Inferior parietal cortex (tissue), 1 donor: Measurements from ENCODE around the gene FITM1.

Source experiments
- DNase-seq: peaks from one replicate; pipeline ENCODE4 v3.0.0-alpha.2; 2016; ENCODE audit errors: extremely low spot score

The FITM1 gene

GRCh38 chr14:24139272-24139934 is 8.9 kb downstream of the FITM1 start:
- no peak for DNase-seq

- DNase-seq = peak; percentile 99
Observed at GRCh38 chr14:24141097-24141880, 10.8 kb downstream of the FITM1 start, which contains the start of gene EMC9. TSS of gene EMC9 (minus strand) at chr14:24141591. CDS start at chr14:24141304, 287 bp downstream.

DNA sequence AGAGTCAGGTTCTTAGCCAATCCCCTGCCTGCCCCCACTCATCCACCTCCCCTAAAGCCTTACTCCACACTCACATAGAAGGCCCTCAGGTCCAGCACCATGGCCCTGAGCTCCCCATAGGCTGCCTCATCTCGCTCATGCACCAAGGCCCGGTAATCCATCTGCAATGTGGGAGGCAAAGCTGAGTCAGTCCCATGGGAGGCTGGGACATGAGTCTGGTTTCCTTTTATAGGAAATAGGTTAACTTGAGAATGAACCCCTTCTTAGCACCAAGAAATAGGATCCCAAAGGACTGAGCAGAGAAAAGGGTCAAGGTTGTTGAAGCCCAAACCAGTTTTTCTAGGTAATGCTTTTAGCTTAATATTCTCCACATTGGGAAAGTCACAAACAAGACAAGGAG is 13.1 kb downstream of the FITM1 start:
- DNase-seq = no peak

DNA sequence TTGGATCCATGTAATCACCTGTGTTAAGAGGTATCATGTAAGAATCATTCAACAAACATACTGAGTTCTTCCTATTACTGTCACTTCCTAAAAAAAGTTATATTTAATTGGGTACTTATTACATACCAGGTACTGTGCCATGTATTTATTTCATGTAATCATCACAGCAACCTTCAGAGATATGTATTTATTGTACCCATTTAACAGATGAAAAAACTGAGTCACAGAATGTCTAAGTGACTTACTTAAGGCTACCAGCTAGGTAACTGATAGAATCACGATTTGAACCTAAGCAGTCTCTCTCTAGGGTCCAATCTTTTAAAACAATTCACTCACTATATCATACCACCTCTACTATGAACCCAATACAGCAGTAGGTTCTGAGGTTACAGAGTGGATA is 14.0 kb downstream of the FITM1 start:
- no peak for DNase-seq

DNA sequence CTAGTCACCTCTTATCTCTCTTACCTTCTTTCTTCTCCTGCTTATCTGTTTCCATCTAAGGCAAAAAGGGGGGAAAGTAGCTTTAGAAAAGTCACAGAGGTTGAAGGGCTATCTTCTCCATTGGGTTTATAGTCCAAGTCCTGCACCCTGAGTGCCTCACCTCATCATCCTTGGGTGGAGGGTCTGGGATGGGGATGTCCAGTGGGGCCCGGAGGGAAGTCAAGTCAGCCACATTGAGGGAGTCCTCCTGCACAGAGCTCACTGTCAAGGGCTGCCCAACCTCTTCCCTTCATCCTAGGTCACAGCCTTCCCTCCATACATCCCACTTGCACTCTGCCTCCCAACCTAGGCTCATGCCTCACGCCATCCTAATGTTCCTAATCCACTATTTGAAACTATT is 14.8 kb downstream of the FITM1 start:
- DNase-seq = no peak

DNA sequence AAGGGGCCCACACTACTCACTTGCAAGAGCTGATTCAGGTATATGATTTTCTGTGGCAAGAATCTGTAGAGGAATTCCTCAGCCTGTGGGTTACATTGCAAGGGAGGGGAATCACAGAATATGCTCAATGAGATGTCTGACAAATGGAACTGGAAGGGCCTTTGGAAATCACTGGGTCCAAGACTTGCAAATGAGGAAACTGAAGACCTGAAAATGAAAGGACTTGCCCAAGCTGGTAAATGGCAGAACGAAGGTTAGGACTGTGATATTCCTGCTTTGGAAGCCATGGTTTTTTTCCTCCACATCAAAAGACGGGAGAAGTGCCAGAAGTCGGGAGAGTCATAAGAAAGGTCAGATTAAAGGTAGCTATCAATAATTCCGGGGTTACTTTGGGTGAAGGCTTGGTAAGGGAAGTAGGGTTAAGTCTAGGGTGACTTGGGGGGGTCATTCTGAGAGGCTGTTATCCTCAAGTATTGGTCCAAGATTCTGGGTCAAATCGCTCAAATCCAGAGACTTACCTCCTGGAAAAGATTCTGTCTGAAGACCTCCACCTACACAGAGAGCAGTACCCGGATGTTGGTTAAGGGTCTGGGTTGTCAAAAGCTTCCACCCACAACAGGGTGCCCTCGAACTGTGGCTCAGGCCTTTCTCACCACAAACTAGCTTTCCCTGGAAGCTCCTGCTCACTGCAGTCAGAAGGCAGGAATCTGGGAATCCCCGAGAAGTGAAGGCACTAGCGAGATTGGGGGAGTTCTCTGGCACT is 15.4 kb downstream of the FITM1 start:
- DNase-seq = no peak

DNA sequence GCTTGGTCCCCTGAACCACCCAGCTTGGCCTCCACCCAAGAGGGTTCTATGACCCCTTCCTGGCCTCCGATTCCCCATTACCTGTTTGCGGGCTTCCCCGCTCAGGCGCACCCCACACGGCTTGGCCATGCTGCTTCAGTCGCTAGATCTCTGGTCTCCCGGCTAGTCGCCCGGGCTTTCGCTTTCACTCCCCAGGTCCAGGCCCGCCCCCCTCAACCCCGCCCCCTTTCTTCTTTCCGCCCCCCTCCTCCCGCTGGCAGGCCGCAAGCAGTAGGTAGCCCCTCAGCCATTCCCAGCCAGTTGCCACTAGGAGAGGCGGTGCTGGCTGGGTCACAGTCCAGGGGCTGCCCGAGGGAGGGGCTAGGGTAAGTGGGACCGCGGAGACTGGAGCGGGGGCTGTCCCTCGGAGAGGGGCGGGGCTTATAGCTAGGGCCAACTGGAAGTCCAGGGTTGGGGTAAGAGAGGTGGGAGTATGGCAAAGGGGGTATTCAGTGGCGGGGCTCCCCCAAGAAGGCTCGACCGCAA is 16.1 kb downstream of the FITM1 start, which contains the start of gene PSME2:
Gene PSME2 (minus strand): TSS at position 158 of the 525 bp plus-strand sequence. CDS start 29 bp downstream, at position 129.
- DNase-seq = peak; percentile 67

DNA sequence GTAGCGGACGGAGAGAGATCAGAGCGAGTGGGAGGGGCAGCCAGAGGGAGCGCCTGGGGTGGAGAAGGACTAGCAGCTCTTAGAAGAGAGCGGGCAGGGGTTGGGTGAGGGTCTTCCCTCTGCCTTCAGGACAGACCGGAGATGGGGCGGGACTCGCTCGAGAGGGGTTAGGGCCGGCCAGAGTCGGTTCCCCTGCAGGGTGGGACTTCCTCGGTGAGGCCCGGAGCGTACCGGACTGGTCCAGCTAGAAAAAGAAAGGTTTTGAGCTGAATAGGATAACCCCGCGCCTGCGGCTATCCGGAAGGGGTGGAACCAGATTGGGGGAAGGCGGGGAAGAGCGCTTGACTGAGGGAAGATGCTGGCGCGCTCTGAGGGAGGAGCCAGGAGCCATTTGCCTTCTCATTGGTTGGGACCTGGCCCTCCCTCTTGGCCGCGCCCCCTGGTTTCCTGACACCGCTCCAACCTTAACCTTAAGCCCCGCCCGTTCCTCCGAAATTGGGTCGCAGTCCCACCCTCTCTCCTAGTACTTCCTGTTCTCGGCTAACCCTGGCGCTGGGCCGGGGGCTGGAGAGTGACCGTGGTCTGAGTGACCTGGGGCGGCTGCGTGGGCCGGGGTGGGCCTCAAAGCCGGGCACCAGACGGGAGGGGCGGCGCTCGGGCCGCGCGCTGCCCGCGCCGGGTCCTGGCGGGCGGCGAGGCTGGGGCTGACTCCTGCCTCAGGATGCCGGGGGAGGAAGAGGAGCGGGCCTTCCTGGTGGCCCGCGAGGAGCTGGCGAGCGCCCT is 16.7 kb downstream of the FITM1 start, which contains the start of gene RNF31:
Gene RNF31 (plus strand): TSS at position 521 of the 783 bp plus-strand sequence. CDS start 201 bp downstream, at position 722.
- DNase-seq = peak; percentile 97

- no peak for DNase-seq
Observed at GRCh38 chr14:24147761-24148428, 17.4 kb downstream of the FITM1 start.

DNA sequence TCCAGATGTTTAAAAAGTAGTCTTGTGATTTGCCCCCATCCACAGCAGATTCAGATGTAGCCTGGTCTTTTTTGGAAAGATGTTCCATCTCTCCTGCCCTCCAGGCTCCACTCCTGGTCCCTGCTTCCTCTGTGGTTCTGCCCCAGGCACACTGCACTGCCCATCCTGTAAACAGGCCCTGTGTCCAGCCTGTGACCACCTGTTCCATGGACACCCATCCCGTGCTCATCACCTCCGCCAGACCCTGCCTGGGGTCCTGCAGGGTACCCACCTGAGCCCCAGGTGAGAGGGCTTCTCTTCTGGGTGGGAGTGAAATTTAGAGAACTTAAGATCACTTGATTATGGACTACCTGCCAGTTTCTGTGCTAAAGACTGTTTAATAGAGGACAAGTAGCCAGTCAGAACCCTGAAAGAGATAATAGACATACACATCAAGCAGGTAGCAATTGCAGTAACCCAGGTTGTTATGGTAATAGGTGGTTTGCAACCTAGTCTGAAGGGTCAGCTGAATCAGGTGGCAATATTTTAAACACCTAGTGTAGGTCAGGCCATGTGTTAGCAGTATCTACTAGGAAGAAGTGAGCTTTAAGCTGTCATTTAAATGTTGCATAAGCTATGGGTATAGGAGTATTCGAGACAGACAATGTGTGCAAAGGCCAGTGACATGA is 19.0 kb downstream of the FITM1 start:
- no peak for DNase-seq

DNA sequence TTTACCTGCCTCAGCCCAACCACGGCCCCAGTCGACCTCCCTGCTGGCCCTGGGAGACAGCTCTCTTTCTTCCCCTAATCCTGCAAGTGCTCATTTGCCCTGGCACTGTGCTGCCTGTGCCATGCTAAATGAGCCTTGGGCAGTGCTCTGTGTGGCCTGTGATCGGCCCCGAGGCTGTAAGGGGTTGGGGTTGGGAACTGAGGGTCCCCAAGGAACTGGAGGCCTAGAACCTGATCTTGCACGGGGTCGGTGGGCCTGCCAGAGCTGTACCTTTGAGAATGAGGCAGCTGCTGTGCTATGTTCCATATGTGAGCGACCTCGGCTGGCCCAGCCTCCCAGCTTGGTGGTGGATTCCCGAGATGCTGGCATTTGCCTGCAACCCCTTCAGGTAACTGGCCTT is 19.6 kb downstream of the FITM1 start:
- DNase-seq = no peak

GRCh38 chr14:24150567-24150966 is 20.1 kb downstream of the FITM1 start:
- no peak for DNase-seq

DNA sequence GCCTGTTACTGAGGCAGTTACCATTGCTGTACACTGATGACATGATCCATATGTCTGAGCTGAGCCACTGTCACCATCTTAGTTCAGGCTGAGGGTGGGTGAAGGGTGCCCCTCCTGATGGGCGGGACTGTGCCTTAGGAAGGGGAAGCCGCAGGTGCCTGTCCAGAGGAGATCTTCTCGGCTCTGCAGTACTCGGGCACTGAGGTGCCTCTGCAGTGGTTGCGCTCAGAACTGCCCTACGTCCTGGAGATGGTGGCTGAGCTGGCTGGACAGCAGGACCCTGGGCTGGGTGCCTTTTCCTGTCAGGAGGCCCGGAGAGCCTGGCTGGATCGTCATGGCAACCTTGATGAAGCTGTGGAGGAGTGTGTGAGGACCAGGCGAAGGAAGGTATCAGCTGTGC is 20.5 kb downstream of the FITM1 start:
- DNase-seq = no peak

DNA sequence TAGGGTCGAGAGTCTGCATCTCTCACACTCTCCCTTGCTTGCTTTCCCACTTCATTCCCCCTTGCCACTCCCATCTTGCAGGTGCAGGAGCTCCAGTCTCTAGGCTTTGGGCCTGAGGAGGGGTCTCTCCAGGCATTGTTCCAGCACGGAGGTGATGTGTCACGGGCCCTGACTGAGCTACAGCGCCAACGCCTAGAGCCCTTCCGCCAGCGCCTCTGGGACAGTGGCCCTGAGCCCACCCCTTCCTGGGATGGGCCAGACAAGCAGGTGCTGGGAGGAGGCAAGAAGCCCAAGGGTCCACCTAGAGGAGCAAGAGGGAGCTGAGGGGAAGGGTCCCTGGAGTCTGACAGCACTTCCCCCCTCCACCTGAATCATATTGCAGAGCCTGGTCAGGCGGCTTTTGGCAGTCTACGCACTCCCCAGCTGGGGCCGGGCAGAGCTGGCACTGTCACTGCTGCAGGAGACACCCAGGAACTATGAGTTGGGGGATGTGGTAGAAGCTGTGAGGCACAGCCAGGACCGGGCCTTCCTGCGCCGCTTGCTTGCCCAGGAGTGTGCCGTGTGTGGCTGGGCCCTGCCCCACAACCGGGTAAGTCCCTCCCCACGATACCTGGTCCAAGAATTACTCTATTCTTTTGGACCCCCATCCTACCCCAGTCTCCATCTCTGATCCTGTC is 21.1 kb downstream of the FITM1 start:
- DNase-seq = no peak

GRCh38 chr14:24155100-24155499 is 24.6 kb downstream of the FITM1 start:
- DNase-seq = no peak

DNA sequence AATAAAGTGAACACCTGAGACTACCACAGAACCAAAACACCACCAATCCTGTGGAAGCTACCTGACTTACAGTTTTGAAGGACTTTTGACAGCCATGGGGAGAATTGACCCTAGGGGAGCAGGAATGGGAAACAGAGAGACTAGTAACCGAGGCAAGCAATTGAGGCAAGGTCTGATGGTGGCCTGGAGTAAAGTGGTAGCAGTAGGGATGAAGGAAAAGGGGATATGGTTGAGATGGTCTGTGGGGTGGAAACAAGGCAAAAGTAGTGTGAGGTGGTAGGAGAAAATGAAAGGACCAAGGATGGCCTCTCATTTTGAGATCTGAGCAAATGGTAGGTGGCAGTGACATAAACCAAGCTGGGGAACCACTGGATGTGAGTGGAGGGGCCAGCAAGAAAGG is 26.4 kb downstream of the FITM1 start:
- no peak for DNase-seq

GRCh38 chr14:24157331-24157730 is 26.9 kb downstream of the FITM1 start:
- DNase-seq = no peak

GRCh38 chr14:24159777-24160498 is 29.5 kb downstream of the FITM1 start:
- no peak for DNase-seq

- no peak for DNase-seq
Observed at GRCh38 chr14:24160499-24160849, 30.0 kb downstream of the FITM1 start.
